Tongue (tissue), 2 donors: Measurements from ENCODE around the gene IRAK1. TPM values are rescaled to one million over a fixed set of nuclear protein-coding genes. Genes with fewer than 3 reads are reported as not detected.

ENCODE experiments used
- DNase-seq: peaks from one replicate; pipeline ENCODE4 v3.0.0-alpha.2; 2015
- total RNA-seq: library from RNA; depleted of rRNA; stranded (reverse); fragments of >200 nt; gene quantifications from one replicate; pipeline ENCODE4 v1.2.3, GENCODE V29; 2014

Gene IRAK1
- 20.4 TPM for total RNA-seq

GRCh38 chrX:154019633-154020528 is at the start of gene IRAK1:
Gene IRAK1, minus strand, starts transcription at chrX:154019902. Its CDS starts 90 bp downstream, at chrX:154019812.
- peak; percentile 60 for DNase-seq

- no peak for DNase-seq
Measured at GRCh38 chrX:154068560-154068959, 48.9 kb upstream of the IRAK1 start.

GRCh38 chrX:154064637-154065435 is 45.1 kb upstream of the IRAK1 start:
- no peak for DNase-seq

- no peak for DNase-seq
Measured at GRCh38 chrX:154063234-154063633, 43.5 kb upstream of the IRAK1 start.

- DNase-seq = no peak
Measured at GRCh38 chrX:154061801-154062200, 42.1 kb upstream of the IRAK1 start.

GRCh38 chrX:154059729-154060245 is 40.1 kb upstream of the IRAK1 start:
- DNase-seq = no peak

- DNase-seq = no peak
Measured at GRCh38 chrX:154059231-154059630, 39.5 kb upstream of the IRAK1 start.

- no peak for DNase-seq
Measured at GRCh38 chrX:154058214-154058997, 38.7 kb upstream of the IRAK1 start.

- no peak for DNase-seq
Measured at GRCh38 chrX:154057791-154058190, 38.1 kb upstream of the IRAK1 start.

- DNase-seq = no peak
Measured at GRCh38 chrX:154056770-154057241, 37.1 kb upstream of the IRAK1 start.

GRCh38 chrX:154051201-154051810 is 31.6 kb upstream of the IRAK1 start:
- peak; percentile 84 for DNase-seq

- no peak for DNase-seq
Measured at GRCh38 chrX:154050113-154050495, 30.4 kb upstream of the IRAK1 start.

GRCh38 chrX:154049209-154050112 is 29.8 kb upstream of the IRAK1 start:
- DNase-seq = no peak

GRCh38 chrX:154048398-154048797 is 28.7 kb upstream of the IRAK1 start:
- no peak for DNase-seq

GRCh38 chrX:154046940-154047610 is 27.4 kb upstream of the IRAK1 start:
- peak; percentile 52 for DNase-seq

- DNase-seq = peak; percentile 81
Measured at GRCh38 chrX:154046031-154046781, 26.5 kb upstream of the IRAK1 start.

GRCh38 chrX:154044091-154044490 is 24.4 kb upstream of the IRAK1 start:
- DNase-seq = no peak

GRCh38 chrX:154043003-154043763 is 23.5 kb upstream of the IRAK1 start:
- DNase-seq = no peak
